Endothelial cell of umbilical vein (primary cell): ENCODE measurements around the gene LPIN1. TPM values are rescaled to one million over a fixed set of nuclear protein-coding genes. Genes with fewer than 3 reads are reported as not detected.

ENCODE experiments used
- BruUV-seq: library from RNA; stranded (reverse); fragments of 400-500 nt; replicated peaks from 2 replicates; lab custom pipeline; 2021; lab: Mats Ljungman, UMichigan
- CTCF ChIA-PET: fragments of 300-600, 350-600 bp; sonication (Branson Sonifier 250); formaldehyde crosslinking; loops from one replicate; lab custom pipeline; 2021; ENCODE audit warnings: antibody characterized with exemption, inconsistent platforms; lab: Charles Lee
- POLR2A ChIA-PET: fragments of 300-600, 350-600 bp; sonication (Branson Sonifier 250); formaldehyde crosslinking; loops from one replicate; lab custom pipeline; 2021; ENCODE audit warnings: antibody characterized with exemption, inconsistent platforms; lab: Charles Lee
- DNase-seq: peaks from one replicate; pipeline ENCODE4 v3.0.0-alpha.2; 2011; ENCODE audit warnings: low read depth, low spot score
- FAIRE-seq: peaks from 2 replicates; lab custom pipeline; 2011; peaks lifted over from hg19 to GRCh38; lab: Jason Lieb, UNC
- H2AFZ ChIP-seq: 2 replicates; pipeline ENCODE4 v1.6.0; 2012; ENCODE audit warnings: low read depth, low read length, control low read depth, inconsistent platforms
- H3K27ac ChIP-seq: 2 replicates; pipeline ENCODE4 v1.5.1; 2011; ENCODE audit warnings: low read depth, mild to moderate bottlenecking, control low read depth, low read length, moderate library complexity; ENCODE audit not compliant: insufficient read depth
- H3K27me3 ChIP-seq, 2 experiments: 2 replicates each; pipeline versions ENCODE4 v1.6.0 to v1.6.1; 2011; ENCODE audit warnings: low read length in 2 of 2, mixed read lengths in 1 of 2; ENCODE audit not compliant: control insufficient read depth in 2 of 2, insufficient read depth in 2 of 2
- H3K36me3 ChIP-seq, 2 experiments: 2 replicates in 1 of 2; 3 replicates in 1 of 2; pipeline ENCODE4 v1.5.1; 2011; ENCODE audit warnings: low read length in 2 of 2, mild to moderate bottlenecking in 1 of 2, moderate library complexity in 1 of 2; ENCODE audit not compliant: control insufficient read depth in 2 of 2, insufficient read depth in 2 of 2; ENCODE audit errors: extremely low read depth in 1 of 2
- H3K4me1 ChIP-seq: 3 replicates; pipeline ENCODE4 v1.5.1; 2011; ENCODE audit warnings: mild to moderate bottlenecking, low read length; ENCODE audit not compliant: control insufficient read depth, insufficient read depth; ENCODE audit errors: extremely low read depth
- H3K4me2 ChIP-seq: 2 replicates; pipeline ENCODE4 v1.6.1; 2011; ENCODE audit warnings: low read length, control low read depth, mixed read lengths; ENCODE audit not compliant: insufficient read depth
- H3K4me3 ChIP-seq, 3 experiments: fragments of 200-600 bp in 1 of 3; sonication (generic), shearing (Covaris generic) in 1 of 3; replicated peaks in 1 of 3; 2 replicates each; pipeline ENCODE4 v1.5.1; 2011 to 2016; ENCODE audit warnings: control low read depth in 3 of 3, low read length in 3 of 3, mild to moderate bottlenecking in 2 of 3, inconsistent platforms in 1 of 3, low read depth in 1 of 3, moderate library complexity in 1 of 3; ENCODE audit not compliant: insufficient read depth in 1 of 3
- H3K79me2 ChIP-seq: 2 replicates; pipeline ENCODE4 v1.6.0; 2012; ENCODE audit warnings: low read length, inconsistent platforms; ENCODE audit not compliant: control insufficient read depth, insufficient read depth
- H3K9ac ChIP-seq: replicated peaks from 2 replicates; pipeline ENCODE3; 2011; ENCODE audit warnings: low read length, control low read depth; ENCODE audit not compliant: insufficient read depth; ENCODE audit errors: extremely low read depth
- H3K9me1 ChIP-seq: replicated peaks from 3 replicates; pipeline ENCODE4 v1.6.0; 2011; ENCODE audit warnings: mild to moderate bottlenecking, low read length; ENCODE audit not compliant: control insufficient read depth, insufficient read depth; ENCODE audit errors: extremely low read depth
- H3K9me3 ChIP-seq: replicated peaks from 2 replicates; pipeline ENCODE4 v1.5.1; 2012; ENCODE audit warnings: low read length, inconsistent platforms; ENCODE audit not compliant: control insufficient read depth, insufficient read depth
- H4K20me1 ChIP-seq: replicated peaks from 2 replicates; pipeline ENCODE3; 2011; ENCODE audit warnings: mild to moderate bottlenecking, low read length; ENCODE audit not compliant: control insufficient read depth, insufficient read depth; ENCODE audit errors: extremely low read depth
- CTCF ChIP-seq, 2 donors: IDR thresholded peaks; 1 replicate in 1 of 2; 2 replicates in 1 of 2; pipeline ENCODE4 v1.5.1; 2011; ENCODE audit warnings: low read length in 2 of 2, mild to moderate bottlenecking in 2 of 2, moderate library complexity in 2 of 2, control low read depth in 1 of 2, inconsistent platforms in 1 of 2, low read depth in 1 of 2; ENCODE audit not compliant: insufficient read depth in 1 of 2; ENCODE audit errors: extremely low read depth in 1 of 2
- EZH2 ChIP-seq: IDR thresholded peaks from 2 replicates; pipeline ENCODE4 v1.6.1; 2012; ENCODE audit warnings: borderline replicate concordance, low read depth, mild to moderate bottlenecking, moderate library complexity, low read length, inconsistent platforms; ENCODE audit not compliant: severe bottlenecking
- POLR2AphosphoS5 ChIP-seq: IDR thresholded peaks from 2 replicates; pipeline ENCODE4 v1.6.1; 2012; ENCODE audit warnings: low read depth, mild to moderate bottlenecking, control low read depth, low read length, moderate library complexity; ENCODE audit not compliant: insufficient read depth
- dilution Hi-C: fragments of 300-500 bp; cut with MboI; formaldehyde crosslinking; loops from one replicate; pipeline ENCODE4 v1.15.0; 2019; ENCODE audit warnings: low sequenced_read_pairs; ENCODE audit not compliant: extremely low pct_ligation_motif_present
- intact Hi-C: fragments of 100-400 bp; cut with micrococcal nuclease; formaldehyde crosslinking; loops from one replicate; pipeline ENCODE4 v1.10.0; 2022
- polyA plus RNA-seq, 4 experiments: library from polyadenylated mRNA; depleted of rRNA in 3 of 4; stranded (reverse) in 3 of 4; unstranded in 1 of 4; fragments of >200 nt; gene quantifications; 2 replicates each; pipeline versions ENCODE4 v1.2.1 to v1.2.3, GENCODE V29; 2011 to 2012; ENCODE audit warnings: missing spikeins in 1 of 4
- total RNA-seq: library from RNA; stranded (reverse); gene quantifications from 2 replicates; pipeline ENCODE4 v1.2.3, GENCODE V29; 2021

The LPIN1 gene
- total and polyA plus RNA-seq, 2 donors (not counting 3 experiments of a cell fraction or from before 2014, with no cell fraction given), result 26.6 to 80.4 TPM

DNA sequence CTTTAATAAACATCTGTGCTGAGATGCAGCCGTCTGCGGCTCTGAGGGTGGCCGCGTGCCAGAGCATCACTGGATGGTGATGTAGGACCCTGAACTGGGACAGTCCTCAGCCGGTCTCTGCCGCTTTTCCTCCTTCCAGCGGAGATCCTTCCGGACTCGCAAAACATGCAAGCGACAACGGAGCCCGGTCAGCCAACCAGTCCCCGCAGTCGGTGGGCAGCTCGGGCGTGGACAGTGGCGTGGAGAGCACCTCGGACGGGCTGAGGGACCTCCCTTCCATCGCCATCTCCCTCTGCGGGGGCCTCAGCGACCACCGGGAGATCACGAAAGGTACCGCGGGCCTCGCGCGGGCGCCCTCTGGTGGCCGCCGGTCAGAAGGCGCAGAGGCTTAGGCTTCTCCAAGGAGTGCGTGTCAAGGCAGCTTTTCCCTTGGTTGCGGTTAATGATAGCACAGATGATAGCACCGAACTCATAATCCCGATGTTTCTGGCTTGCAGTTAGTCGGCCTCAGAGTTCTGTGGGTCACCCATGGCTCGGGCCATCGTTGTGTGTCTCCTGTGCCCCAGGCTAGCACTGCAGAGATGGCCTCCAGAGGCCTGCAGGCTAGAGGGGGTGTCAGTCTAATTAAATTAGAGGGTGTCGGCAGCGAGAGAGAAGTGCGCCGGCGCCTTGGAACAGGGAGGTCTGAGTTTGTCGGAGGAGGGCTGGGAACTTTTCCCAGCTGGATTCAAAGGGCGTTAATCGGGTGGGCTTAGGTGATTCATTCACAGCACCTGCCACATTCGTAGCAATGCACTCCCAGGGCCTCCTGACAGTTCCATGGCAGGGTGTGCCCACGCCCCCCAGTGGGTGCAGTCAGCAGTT is 38.5 kb downstream of the LPIN1 start:
- no TSS peak for BruUV-seq
- no peak overlapping the region for H3K4me2 ChIP-seq
- peaks cover 29 to 31% of the 10 kb centered on the region in 2 experiments for H3K36me3 ChIP-seq
- H3K4me3 ChIP-seq, result peak overlapping the region in 1 of 3 experiments; percentile 26
- no peaks in the 10 kb centered on the region for H3K4me1 ChIP-seq
- FAIRE-seq, result peak; percentile 47
- no peaks in the 10 kb centered on the region for H3K9me3 ChIP-seq
- TF ChIP-seq CTCF (IDR thresholded peaks at IDR 0.05; ENCODE audit: extremely low read depth in 1 of 2, insufficient read depth in 1 of 2, low read depth in 1 of 2, low read length in 2 of 2) (peak; percentile 94 to 99), EZH2 (no peak)
- DNase-seq, result peak; percentile 49
- intact Hi-C loops (loop anchor here (1.0 kb wide), 2 partner anchors 47 to 97 kb away; no protein-coding TSS in a partner anchor), dilution Hi-C loops (no loop called here)
- ChIA-PET CTCF (interaction anchor here (0.6 to 9.6 kb wide), 25 partner anchors 8 to 1222 kb away, joined by 3 to 188 read pairs (median 4); partner anchors contain the start of gene LPIN1), POLR2A (no interaction called here)
- no peaks in the 10 kb centered on the region for H3K27me3 ChIP-seq
- H3K9me1 ChIP-seq, result no peaks in the 10 kb centered on the region
- no peaks in the 10 kb centered on the region for H3K79me2 ChIP-seq
- peak overlapping the region; percentile 64 for H2AFZ ChIP-seq
- H3K27ac ChIP-seq, result no peak overlapping the region
- no peak overlapping the region for H3K9ac ChIP-seq
- H4K20me1 ChIP-seq, result no peaks in the 10 kb centered on the region

DNA sequence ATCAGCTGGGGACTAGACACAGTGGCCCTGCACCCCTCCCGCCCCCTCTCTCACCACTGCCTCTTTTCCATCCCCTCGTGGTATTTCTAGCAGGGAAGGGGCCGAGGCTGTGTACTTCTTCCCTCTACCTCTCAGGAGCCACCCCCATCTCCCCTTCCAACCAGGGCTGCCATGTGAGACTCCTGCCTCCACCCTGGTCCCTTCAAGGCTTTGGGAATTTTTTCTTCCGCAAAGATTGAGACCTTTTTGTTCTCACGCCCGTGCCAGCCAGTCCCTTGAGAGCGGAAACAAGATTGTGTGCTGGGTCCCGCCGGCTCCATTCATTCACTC is 39.1 kb downstream of the LPIN1 start:
- Histone ChIP-seq H3K4me3 (no peak overlapping the region), H3K4me2 (no peak overlapping the region), H4K20me1 (no peaks in the 10 kb centered on the region), H3K9me1 (no peaks in the 10 kb centered on the region), H3K4me1 (no peaks in the 10 kb centered on the region), H3K9ac (no peak overlapping the region), H3K27ac (no peak overlapping the region), H3K36me3 (peaks cover 29 to 31% of the 10 kb centered on the region in 2 experiments), H3K79me2 (no peaks in the 10 kb centered on the region), H2AFZ (no peak overlapping the region), H3K9me3 (no peaks in the 10 kb centered on the region), H3K27me3 (no peaks in the 10 kb centered on the region)
- ChIA-PET CTCF (interaction anchor here (0.6 to 9.6 kb wide), 15 partner anchors 8 to 1221 kb away, joined by 3 to 188 read pairs (median 7); no protein-coding TSS in a partner anchor), POLR2A (no interaction called here)
- no peak for FAIRE-seq
- intact Hi-C loops (loop anchor here (1.0 kb wide), 1 partner anchor 47 kb away; no protein-coding TSS in a partner anchor), dilution Hi-C loops (no loop called here)
- no peak for TF ChIP-seq POLR2AphosphoS5
- no peak for TF ChIP-seq CTCF (IDR thresholded peaks at IDR 0.05; ENCODE audit: extremely low read depth in 1 of 2, insufficient read depth in 1 of 2, low read depth in 1 of 2, low read length in 2 of 2)
- no TSS peak for BruUV-seq
- no peak for DNase-seq
